ENCODE results near the gene GRID1.

GRCh38 chr10:85668522-85668921 is 698.1 kb downstream of the GRID1 start:
- TF ChIP-seq CTCF (optimal IDR thresholded peaks at IDR 0.05 in 1 of 3, IDR thresholded peaks at IDR 0.05 in 1 of 3, conservative IDR thresholded peaks at IDR 0.05 in 1 of 3; ENCODE audit: extremely low read depth in 1 of 3, insufficient read depth in 2 of 3, low read length in 3 of 3) (no peak), EZH2 (IDR thresholded peaks at IDR 0.05; ENCODE audit: low read length) (no peak)
